ENCODE measurements around the gene LSAMP. TPM values are rescaled to one million over a fixed set of nuclear protein-coding genes. Genes with fewer than 3 reads are reported as not detected.

LSAMP gene
- total RNA-seq, 1 donor, result 3.3 TPM

GRCh38 chr3:116233711-116234357 lies 211.5 kb downstream of the LSAMP start:
- H2AFZ ChIP-seq (ENCODE audit: low read length), result no peak overlapping the region
- no peak overlapping the region for H3K4me2 ChIP-seq (ENCODE audit: insufficient read depth, low read length)
- no peak for TF ChIP-seq CTCF (IDR thresholded peaks at IDR 0.05; ENCODE audit: extremely low read depth, low read depth, low read length)

GRCh38 chr3:116230431-116231020 lies 214.8 kb downstream of the LSAMP start:
- Histone ChIP-seq H3K4me1 (ENCODE audit: insufficient read depth, low read length) (no peaks in the 10 kb centered on the region), H3K79me2 (ENCODE audit: insufficient read depth, low read length) (no peaks in the 10 kb centered on the region), H4K20me1 (ENCODE audit: insufficient read depth, low read length) (no peaks in the 10 kb centered on the region), H3K27ac (ENCODE audit: low read depth, low read length) (no peak overlapping the region), H3K4me3 (ENCODE audit: insufficient read depth, low read length) (no peak overlapping the region), H3K4me2 (ENCODE audit: insufficient read depth, low read length) (no peak overlapping the region), H2AFZ (ENCODE audit: low read length) (no peak overlapping the region), H3K27me3 (ENCODE audit: insufficient read depth, low read length) (no peaks in the 10 kb centered on the region), H3K36me3 (ENCODE audit: insufficient read depth, low read length) (no peaks in the 10 kb centered on the region), H3K9me3 (ENCODE audit: low read depth, low read length) (no peaks in the 10 kb centered on the region)
- no peak for DNase-seq (ENCODE audit: insufficient read length, low spot score, missing footprints)
- no peak for TF ChIP-seq CTCF (IDR thresholded peaks at IDR 0.05; ENCODE audit: extremely low read depth, low read depth, low read length)

More at GRCh38 chr3:116233711-116234357, 211.5 kb downstream of the LSAMP start:
- H3K4me3 ChIP-seq (ENCODE audit: insufficient read depth, low read length), result no peak overlapping the region
- no peaks in the 10 kb centered on the region for H3K4me1 ChIP-seq (ENCODE audit: insufficient read depth, low read length)
- no peaks in the 10 kb centered on the region for H3K27me3 ChIP-seq (ENCODE audit: insufficient read depth, low read length)
- no peaks in the 10 kb centered on the region for H3K9me3 ChIP-seq (ENCODE audit: low read depth, low read length)
- no peak for DNase-seq (ENCODE audit: insufficient read length, low spot score, missing footprints)
- H3K27ac ChIP-seq (ENCODE audit: low read depth, low read length), result no peak overlapping the region
- H3K36me3 ChIP-seq (ENCODE audit: insufficient read depth, low read length), result no peaks in the 10 kb centered on the region
- no peaks in the 10 kb centered on the region for H4K20me1 ChIP-seq (ENCODE audit: insufficient read depth, low read length)
- H3K79me2 ChIP-seq (ENCODE audit: insufficient read depth, low read length), result no peaks in the 10 kb centered on the region

GRCh38 chr3:116226266-116226665 lies 219.0 kb downstream of the LSAMP start:
- Histone ChIP-seq H3K4me2 (ENCODE audit: insufficient read depth, low read length) (no peak overlapping the region), H4K20me1 (ENCODE audit: insufficient read depth, low read length) (no peaks in the 10 kb centered on the region), H2AFZ (ENCODE audit: low read length) (no peak overlapping the region), H3K27ac (ENCODE audit: low read depth, low read length) (no peak overlapping the region), H3K27me3 (ENCODE audit: insufficient read depth, low read length) (no peaks in the 10 kb centered on the region), H3K4me3 (ENCODE audit: insufficient read depth, low read length) (no peak overlapping the region), H3K36me3 (ENCODE audit: insufficient read depth, low read length) (no peaks in the 10 kb centered on the region), H3K9me3 (ENCODE audit: low read depth, low read length) (no peaks in the 10 kb centered on the region), H3K4me1 (ENCODE audit: insufficient read depth, low read length) (no peaks in the 10 kb centered on the region), H3K79me2 (ENCODE audit: insufficient read depth, low read length) (no peaks in the 10 kb centered on the region)
- no peak for TF ChIP-seq CTCF (IDR thresholded peaks at IDR 0.05; ENCODE audit: extremely low read depth, low read depth, low read length)
- no peak for DNase-seq (ENCODE audit: insufficient read length, low spot score, missing footprints)

GRCh38 chr3:116216761-116217160 lies 228.5 kb downstream of the LSAMP start:
- DNase-seq (ENCODE audit: insufficient read length, low spot score, missing footprints), result no peak
- H3K4me1 ChIP-seq (ENCODE audit: insufficient read depth, low read length), result no peaks in the 10 kb centered on the region
- no peaks in the 10 kb centered on the region for H3K27me3 ChIP-seq (ENCODE audit: insufficient read depth, low read length)
- H3K4me3 ChIP-seq (ENCODE audit: insufficient read depth, low read length), result no peak overlapping the region
- H3K36me3 ChIP-seq (ENCODE audit: insufficient read depth, low read length), result no peaks in the 10 kb centered on the region
- H4K20me1 ChIP-seq (ENCODE audit: insufficient read depth, low read length), result no peaks in the 10 kb centered on the region
- no peak overlapping the region for H2AFZ ChIP-seq (ENCODE audit: low read length)
- H3K4me2 ChIP-seq (ENCODE audit: insufficient read depth, low read length), result no peak overlapping the region
- TF ChIP-seq CTCF (IDR thresholded peaks at IDR 0.05; ENCODE audit: extremely low read depth, low read depth, low read length), result no peak
- H3K27ac ChIP-seq (ENCODE audit: low read depth, low read length), result no peak overlapping the region
- H3K79me2 ChIP-seq (ENCODE audit: insufficient read depth, low read length), result no peaks in the 10 kb centered on the region
- H3K9me3 ChIP-seq (ENCODE audit: low read depth, low read length), result no peaks in the 10 kb centered on the region

Data from osteoblast (primary cell).